OCI-M1 (cell line): ENCODE results near the gene EMP3.

Source experiments
- DNase-seq: peaks from one replicate; lab custom pipeline; 2025; lab: John Stamatoyannopoulos, UW

The EMP3 gene

DNA sequence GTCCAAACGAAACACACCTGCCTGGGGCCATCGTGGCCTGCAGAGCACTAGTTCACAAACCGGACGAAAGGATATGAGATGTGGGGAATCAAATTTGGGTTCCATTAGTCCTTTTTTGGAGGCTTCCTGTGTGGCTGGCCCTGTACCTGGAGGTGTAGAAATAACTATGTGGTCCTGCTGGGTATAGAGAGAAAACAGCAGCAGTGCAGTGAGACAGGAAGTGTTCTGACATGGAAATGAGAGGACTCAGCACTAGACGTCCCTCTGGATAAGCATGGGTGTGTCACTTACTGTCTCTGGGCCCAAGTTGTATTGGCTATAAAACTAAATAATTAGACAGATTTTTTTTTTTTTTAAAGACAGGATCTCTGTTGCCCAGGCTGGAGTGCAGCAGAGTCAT is 53.7 kb downstream of the EMP3 start:
- DNase-seq, result no peak
